Stimulated activated CD8-positive, alpha-beta memory T cell treated with anti-CD3 and anti-CD28 coated beads, Interleukin-12 subunit alpha, Interleukin-12 subunit beta, amount 100 ng/mL, for 4 hours (primary cell): ENCODE results near the gene PPP1R36.
"Not testable (repeated sequence)": the region's sequence is repeated elsewhere in the genome, so short reads cannot be mapped to it uniquely, and the experiment has no call there.

Experiments used
- DNase-seq: peaks from one replicate; pipeline ENCODE4 v3.0.0-alpha.2; 2020; ENCODE audit warnings: low read depth

Gene PPP1R36

DNA sequence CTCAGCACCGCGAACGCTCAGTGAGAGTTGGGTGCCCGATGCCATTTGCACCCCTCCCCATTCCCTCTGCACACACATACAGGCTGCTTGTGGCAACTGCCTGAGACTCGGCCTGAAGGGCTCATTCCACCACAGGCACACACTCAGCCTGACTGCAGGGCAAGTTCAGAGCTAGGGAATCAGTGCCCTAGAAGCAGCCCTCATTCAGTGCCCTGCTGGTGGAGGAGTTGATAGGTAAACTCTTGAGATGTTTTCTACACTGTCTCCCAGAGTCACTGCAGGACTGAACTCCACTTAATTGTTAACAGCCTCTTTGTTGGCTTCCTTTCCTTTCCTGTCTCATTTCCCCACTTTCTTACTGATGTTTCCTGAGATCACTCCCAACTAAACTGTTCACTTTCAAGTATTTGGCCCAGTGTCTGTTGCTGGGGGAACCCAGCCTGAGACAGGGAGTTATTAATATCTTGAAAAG, 16.9 kb downstream of the PPP1R36 start:
- no peak for DNase-seq

DNA sequence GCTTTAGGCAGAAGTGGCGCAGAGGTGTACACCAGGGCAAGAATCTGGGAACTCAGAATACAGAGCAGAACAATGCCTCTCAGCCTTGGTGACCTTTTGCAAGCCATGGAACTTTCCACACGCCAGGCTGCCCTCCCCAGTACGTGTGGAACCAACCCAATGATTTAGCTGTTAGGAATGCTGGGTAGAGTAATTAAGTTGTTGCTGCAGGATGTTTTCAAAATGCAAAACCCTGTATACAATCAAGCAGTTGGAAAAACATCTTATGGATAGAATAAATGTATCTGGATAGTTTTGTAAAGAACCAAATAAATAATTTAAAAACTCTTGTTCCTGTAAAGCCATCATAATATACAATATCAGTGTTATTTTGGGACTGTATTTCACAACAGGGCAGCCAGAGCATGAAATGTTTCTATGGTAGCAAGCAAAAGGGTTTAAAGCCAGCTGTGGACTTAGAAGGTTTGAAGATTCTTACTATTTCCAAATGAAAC, 19.4 kb downstream of the PPP1R36 start:
- DNase-seq, result no peak

- not testable (repeated sequence) for DNase-seq
These were observed 19.9 kb downstream of the PPP1R36 start for GRCh38 chr14:64569646-64570045.

DNA sequence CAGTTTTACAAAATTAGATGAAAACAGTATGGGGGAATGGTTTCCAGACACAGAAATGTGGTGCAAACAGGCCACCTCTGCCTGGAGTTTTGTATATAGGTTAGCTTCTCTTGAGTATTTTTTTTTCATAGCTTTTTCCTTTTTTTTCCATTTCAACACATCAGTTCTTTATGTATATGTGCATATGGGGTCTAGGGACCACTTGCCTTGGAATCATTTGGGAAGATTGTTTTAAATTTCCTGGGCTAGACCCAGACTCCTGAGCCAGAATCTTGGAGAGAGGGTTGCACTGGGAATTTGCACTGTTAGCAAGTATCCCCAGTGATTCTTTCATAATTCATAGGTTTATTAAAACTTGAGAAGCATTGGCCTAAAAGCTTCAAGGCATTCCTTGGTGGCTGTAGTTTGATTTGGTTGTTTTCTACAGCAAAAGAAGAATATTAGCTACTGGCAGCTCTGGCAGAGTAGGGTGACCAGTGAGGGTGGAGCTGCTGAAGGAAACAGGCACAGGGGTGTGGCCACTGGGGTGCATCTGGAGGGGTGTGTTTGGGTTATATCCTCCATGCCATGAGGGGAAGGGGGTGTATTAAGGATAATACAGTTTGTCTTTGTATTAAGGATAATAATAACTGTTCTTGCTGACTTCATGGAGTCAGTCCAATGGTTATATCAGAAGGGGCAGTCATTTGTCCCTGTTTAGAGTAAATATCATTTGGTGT, 22.8 kb downstream of the PPP1R36 start:
- DNase-seq, result no peak

- DNase-seq, result no peak
These were observed 23.3 kb downstream of the PPP1R36 start for GRCh38 chr14:64573109-64573508.

GRCh38 chr14:64574371-64575107, 24.8 kb downstream of the PPP1R36 start:
- DNase-seq, result no peak

DNA sequence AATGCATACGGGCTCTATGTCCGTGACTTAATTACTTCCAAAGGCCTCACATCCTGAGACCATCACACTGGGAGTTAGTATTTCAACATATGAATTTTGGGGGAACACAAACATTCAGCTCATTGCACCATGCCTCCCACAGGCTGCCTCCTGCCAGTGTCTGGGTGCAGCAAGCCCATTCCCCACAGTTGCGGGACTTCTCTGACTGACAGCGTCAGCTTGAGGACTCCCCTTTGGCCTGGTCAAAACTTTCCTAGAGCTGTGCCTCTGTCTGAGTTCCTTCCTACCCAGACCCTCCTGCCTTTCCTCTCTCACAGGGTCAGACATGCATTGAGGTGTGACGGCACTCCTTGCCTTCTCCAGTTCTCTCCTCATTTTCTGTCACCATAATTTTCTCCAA, 27.4 kb downstream of the PPP1R36 start:
- no peak for DNase-seq

DNA sequence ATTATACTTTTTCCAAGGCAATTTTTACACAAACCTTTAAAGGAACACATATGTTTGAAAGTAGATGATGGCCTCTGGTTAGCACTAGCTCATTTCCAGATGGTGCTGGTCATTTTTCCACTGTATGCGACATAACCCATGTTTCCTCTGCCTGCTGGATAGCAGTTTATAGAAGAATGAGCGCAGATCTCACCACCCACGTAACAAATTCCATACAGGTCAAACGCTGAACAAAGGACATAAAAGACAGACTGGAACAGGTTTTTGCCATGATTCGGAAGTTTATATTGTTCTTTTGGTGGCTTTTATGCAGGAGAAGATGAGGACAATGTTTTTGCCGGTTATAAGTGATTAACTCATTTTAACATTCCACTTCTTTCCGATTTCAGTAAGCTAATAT, 30.7 kb downstream of the PPP1R36 start:
- no peak for DNase-seq

DNA sequence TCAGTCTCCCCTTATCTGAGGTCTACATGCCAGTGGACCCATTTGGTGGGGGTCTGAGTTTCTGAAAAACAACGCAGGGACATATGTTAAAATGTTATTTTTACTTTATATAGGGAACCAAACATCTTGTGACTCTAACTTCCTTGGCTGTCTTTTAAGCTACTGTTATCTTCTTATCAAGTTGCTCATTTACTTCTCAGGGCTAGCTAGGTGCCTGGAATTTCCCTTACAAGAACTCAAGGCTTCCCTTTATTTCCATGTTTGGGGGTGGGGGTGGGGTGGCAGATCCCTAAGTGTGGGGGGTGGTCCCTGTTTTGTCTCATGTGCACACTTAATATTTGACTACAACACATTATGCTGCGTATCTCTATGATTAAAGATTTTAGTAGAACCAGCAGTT, 31.6 kb downstream of the PPP1R36 start:
- no peak for DNase-seq

DNA sequence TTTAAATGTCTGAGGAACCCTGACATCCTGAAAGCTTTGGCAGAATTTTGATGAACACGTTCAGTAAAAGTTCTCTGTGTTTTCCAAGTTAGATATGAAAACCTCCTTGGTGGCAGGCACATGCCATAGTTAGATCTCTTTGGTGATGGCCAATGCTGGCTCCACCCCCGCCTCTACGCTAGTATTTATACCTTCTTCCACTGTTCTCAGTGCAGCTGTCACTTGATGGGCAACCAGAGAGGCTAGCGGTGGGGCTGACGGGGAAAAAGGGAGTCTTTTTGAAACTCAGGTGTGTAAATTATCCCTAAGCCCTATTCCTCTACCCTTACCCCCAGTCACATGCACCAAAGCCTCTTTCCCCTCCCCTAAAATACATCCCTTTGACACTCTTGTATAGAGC, 32.1 kb downstream of the PPP1R36 start:
- no peak for DNase-seq

GRCh38 chr14:64584190-64584589, 34.4 kb downstream of the PPP1R36 start:
- no peak for DNase-seq

DNA sequence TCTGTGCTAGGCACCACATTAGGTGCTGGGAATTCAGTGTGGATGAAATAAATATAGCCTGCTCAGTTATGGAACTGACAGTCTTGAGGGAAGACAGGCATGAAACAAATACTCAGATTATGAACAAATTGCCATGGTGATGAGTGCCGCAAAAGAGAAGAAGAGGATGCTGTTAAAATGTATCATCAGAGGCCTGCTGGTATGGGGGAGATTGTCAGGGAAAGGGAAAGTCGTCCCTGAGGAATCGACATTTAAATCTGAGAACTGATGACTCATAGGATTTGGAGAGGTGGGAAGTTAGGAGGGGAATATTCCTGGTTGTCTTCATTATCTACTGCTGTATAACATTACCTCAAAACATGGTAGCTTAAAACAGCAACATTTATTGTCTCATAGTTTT, 42.0 kb downstream of the PPP1R36 start:
- DNase-seq, result no peak

DNA sequence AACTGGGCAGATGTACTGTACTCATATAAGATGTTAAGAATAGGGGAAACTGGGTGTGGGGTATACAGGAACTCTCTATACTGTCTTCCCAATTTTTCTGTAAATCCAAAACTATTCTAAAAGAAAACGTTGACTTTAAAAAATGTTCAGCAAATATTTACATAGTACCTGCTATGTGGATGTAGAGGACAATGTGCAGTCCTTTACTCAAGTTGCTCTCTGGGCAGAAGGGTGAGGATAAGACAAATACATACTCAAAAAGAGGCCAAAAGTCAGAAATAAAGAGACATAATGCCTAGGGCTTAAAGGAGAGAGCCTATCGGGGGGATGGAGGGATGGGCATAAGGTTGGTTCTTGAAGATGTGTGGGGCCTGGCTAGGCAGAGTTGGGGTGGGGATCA, 44.7 kb downstream of the PPP1R36 start:
- no peak for DNase-seq

GRCh38 chr14:64598404-64598803, 48.6 kb downstream of the PPP1R36 start:
- no peak for DNase-seq

DNA sequence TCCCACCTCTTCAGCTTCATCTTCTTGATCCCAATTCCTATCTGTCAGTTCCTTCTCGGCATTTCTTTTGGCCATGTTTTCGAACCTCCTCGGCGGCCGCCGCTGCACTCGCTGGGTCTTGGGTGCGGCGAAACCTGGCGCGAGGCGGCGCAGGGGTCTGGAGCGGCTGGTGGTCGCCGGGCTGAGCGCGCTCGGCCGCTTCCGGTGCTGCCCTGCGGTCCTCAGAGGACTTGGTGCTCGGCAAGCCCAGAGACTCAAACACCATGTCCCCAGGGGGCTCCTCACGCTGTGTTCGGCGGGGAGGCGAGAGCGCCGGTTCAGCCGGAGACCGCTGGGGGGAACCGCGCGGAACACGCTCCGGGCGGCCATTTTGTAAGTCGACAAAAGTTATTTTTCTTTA, 51.8 kb downstream of the PPP1R36 start:
- no peak for DNase-seq

- DNase-seq, result no peak
These were observed 53.1 kb downstream of the PPP1R36 start for GRCh38 chr14:64602826-64603225.

DNA sequence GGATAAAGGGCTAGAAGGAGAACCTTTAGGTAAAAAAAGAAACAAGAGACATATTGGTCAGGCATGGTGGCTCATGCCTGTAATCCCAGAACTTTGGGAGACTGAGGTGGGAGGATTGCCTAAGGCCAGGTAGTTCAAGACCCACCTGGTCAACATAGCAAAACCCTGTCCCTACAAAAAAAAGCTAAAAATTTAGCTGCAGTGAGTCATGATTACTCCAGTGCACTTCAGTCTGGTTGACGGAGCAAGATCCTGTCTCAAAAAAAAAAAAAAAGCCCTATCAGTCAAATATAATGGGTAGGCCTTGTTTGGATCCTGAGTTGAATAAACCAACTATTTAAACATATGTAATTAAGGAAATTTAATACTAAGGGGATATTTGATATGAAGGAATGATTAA, 54.2 kb downstream of the PPP1R36 start:
- DNase-seq, result no peak

DNA sequence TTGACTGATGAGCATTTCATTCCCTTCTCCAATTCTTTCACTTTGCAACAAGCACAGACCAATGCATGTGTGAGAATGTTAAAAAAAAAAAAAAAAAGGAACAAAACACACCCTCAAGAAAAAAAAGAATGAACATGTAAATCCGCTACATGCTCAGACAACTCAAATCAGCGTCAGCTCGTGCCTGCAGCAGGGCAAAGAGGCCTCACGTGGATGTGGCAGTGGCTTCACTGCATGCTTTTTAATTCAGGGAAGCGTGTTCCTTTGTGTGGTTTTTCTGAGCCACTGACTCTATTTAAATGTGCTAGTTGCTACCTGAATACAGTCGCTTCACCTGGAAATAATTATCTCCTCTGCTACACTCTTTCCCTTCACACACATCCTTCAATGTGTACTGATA, 55.1 kb downstream of the PPP1R36 start:
- no peak for DNase-seq

DNA sequence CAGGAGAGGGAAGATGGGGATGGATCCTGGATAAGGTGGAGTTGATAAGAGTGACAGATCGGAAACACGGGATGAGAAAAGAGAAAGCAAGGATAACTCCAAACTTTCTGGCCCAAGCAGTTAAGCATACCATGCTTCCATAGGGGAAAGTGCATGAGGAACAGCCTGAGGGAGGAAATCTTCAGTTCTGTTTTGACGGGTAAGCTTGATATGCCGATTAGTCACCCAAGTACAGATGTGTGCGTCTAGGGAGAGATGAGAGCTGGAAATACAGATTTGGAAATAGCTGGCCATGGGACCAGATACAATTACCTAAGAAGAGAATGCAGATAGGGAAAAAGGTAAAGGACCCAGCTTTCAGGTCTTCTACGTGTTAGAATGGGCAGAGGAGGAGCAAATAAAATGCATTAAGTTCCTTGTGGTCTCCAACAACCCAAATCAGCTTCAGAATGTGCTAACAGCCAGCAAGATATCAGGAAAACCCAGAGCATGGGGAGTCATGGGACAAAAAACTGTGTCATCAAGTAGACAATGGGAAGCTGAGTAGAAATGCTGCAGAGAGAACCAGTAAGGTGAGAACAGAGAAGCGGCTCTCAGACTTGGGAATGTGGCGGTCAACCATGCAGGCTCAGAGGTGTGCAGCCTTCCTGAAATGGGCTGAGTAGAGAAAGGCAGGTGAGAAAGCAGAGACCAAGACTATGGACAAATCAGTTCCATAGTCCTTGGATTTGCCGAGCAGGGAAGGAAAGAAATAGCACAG, 56.3 kb downstream of the PPP1R36 start:
- no peak for DNase-seq

DNA sequence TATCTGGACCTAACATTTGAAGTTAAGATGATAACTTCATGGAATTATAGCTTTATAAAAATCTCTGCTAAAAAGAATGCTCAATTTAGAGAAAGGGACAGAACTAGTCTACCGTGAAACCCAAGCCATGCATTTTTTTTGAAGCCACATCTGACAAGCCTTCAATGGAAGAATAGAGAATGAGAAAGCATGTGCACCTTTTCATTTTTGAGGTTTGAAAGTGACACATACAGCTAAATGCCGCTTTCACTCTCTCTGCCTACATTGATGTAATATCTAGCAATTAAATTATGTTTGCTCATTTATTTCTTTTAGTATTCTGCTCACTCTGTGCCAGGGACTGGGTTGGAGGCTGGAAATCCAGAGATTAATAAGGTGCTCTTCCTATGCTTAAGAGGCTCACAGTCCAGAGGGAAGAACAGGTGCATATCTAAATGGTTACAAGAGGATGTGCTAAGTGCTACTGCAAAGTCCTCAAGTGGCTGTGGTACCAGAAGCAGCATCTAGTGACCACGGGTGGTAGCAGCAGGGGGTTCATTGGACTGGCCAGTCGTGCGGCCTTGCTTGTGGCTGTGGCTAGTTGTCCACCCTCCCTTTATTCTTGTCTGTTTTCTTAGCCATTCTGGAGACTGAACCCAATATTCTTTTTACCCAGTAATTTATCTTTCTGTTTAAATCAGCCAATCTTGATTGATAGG, 60.4 kb downstream of the PPP1R36 start:
- DNase-seq, result no peak

GRCh38 chr14:64611358-64612020, 61.7 kb downstream of the PPP1R36 start:
- DNase-seq, result no peak

GRCh38 chr14:64612021-64612380, 62.2 kb downstream of the PPP1R36 start:
- no peak for DNase-seq
